HG02588 (cell line): ENCODE results near the gene ACOD1.
A peak's percentile ranks its signal among the peaks of the same experiment; 100 is the strongest.
"Not testable (repeated sequence)": the region's sequence is repeated elsewhere in the genome, so short reads cannot be mapped to it uniquely, and the experiment has no call there.

Experiments
- ATAC-seq: cut with Tn5 transposase; IDR thresholded peaks from one replicate; pipeline ENCODE4 v1.9.1; 2021; ENCODE audit warnings: mild to moderate bottlenecking, moderate library complexity; ENCODE audit not compliant: unreplicated experiment

ACOD1 gene

DNA sequence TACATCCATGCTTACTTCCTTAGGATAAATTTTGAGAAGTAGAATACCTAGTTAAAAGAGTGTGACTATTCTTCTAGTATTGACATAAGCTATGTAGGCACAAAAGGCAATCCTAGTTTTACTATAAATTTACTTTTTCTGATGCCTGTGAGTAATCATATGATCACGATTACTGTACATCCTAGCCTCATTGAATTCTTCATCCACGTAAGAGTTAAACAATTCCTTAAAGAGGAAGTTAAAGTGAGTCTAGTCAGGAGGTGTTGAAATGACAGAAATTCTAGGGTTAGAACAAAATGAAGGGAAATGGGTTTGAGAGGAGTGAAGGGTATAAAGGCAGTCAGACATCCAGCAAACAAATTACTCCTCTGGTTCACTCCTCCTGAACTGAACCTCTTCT is at the start of gene ACOD1:
TSS of gene ACOD1 (plus strand) at position 363 of the 400 bp plus-strand sequence. CDS start 48 bp downstream, outside the sequence.
- no peak for ATAC-seq

DNA sequence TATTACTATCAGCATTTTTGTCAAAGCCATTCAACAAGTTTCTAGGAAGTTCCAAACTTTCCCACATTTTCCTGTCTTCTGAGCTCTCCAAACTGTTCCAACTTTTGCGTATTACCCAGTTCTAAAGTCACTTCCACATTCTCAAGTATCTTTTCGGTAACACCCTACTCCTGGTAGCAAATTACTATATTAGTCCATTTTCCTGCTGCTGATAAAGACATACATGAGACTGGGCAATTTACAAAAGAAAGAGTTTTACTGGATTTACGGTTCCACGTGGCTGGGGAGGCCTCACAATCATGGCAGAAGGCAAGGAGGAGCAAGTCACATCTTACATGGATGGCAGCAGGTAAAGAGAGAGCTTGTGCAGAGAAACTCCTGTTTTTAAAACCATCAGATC is 49.2 kb upstream of the ACOD1 start:
- not testable (repeated sequence) for ATAC-seq

DNA sequence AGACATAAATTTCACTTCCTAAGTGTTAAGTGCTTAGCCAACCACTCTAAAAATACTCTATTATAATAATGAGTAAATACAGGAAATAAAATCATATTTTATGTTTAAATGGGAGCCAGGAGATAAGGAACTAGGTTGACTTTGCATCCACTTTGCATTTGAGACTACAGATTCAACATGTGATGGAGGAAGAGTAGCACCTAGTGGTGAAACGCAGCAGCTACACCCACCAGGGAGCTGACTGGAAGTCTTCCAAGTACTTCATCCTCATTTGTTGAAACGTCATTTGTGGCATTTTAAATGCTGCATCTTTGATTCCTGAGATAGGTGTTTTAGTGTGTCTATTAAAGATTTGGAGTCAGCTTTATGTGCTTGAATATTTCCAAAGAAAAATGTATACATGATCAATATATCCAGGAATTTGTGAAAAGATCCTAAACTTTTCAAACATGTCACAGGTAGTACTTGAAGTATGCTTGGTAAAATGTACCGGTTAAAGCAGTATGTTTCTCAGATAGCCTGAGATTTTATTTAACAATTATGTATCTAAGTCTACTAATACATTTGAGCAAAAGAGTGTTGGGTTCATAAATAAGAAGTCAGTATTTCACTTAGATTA is 44.7 kb upstream of the ACOD1 start:
- ATAC-seq, result peak; percentile 96

DNA sequence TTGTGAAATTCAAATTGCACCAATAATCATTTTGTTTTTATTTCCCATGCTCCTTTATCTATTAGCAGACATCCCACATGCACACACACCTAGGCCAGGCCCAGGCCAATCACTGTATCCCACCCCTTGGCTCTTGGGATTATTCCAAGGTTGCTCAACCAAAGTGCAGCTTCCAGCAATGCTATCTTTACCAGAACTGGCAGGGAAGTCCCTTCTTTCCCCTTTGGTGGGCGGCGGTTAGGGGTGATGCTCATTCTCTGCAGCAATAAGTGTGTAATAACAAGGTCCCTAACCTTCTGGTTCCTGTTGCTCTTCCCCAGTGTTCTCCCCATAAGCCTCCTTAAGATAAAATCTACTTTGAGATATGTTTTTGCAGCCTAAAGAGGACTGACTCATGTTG is 43.8 kb upstream of the ACOD1 start:
- ATAC-seq, result no peak

DNA sequence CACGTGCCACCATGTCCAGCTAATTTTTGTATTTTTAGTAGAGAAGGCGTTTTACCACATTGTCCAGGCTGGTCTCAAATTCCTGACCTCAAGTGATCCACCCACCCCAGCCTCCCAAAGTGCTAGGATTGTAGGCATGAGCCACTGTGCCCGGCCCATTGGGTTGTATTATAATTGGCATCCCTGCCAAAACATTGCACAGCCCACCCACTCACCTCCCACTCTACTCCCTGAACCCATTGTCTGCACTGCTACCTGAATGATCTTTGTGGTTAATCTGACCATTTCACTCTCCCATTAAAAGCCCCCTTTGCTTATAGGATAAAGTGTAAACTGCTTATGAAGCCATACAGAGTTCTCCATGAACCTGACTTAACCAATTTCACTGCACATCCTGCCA is 35.8 kb upstream of the ACOD1 start:
- ATAC-seq, result no peak

DNA sequence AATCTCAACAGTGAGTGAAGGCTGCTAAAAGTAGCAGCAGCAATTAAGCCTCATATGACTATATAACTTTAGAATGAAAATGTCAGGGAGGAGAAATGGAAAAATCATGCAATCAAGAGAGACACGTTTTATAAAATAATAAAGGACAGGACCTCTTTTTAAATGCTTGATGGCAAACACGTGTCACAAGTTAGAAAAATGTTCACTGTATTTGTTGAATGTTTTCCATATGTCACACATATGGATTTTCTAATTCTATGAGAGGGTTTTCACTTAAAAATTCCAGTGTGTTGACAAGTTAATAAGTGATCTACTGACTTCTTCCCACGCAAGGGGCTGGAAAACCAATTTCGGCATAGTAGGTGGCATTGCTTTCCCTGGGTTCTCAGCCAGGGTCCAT is 34.4 kb upstream of the ACOD1 start:
- no peak for ATAC-seq

DNA sequence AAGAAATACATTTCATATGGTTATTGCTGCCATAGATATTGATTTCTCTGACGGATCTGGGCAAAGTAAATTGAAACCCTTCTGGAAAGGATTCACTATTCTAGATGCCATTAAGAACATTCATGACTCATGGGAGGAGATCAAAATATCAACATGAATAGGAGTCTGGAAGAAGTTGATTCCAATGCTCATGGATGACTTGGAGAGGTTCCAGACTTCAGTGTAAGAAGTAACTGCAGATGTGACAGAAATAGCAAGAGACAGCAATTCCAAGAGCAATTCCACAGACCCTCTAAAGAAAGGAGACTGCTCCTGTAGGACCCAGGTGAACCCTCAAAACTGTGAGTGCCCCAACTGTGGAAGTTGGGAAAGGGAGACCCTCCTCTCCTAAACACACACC is 31.2 kb upstream of the ACOD1 start:
- no peak for ATAC-seq

DNA sequence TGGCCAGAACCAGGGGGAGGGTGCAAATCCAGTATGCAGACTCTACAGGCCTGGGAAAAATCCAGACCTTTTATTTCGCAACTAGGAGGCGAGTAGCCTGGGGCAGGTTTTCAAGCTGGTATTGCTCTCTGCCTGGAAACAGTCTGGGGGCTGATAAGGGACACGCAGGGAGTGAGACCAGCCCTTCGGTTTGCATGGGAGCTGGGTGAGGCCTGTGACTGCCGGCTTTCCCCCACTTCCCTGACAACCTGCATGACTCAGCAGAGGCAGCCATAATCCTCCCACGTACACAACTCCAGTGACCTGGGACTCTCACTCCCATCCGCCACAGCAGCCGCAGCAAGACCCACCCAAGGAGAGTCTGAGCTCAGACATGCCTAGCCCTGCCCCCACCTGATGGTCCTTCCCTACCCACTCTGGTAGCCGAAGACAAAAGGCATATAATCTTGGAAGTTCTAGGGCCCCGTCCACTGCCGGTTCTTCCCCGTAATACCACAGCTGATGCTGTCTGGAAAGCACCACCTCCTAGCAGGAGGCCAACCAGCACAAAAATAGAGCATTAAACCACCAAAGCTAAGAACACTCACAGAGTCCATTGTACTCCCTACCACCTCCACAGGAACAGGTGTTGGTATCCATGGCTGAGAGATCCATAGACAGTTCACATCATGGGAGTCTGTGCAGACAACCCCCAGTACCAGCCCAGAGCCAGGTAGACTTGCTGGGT is 30.4 kb upstream of the ACOD1 start:
- ATAC-seq, result not testable (repeated sequence)

DNA sequence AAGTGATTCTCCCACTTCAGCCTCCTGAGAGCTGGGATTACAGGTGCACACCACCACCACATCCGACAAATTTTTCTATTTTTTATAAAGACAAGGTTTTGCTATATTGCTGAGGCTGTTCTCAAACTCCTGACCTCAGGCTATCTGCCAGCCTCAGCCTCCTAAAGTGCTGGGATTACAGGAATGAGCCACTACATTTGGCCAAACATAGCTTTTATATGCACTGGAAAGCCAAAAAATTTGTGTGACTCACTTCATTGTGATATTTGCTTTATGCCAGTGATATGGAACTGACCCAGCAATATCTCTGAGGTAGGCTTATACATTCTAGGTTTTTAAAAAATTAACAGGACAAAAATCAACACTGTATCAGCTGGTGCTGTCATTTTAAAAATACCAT is 26.8 kb upstream of the ACOD1 start:
- no peak for ATAC-seq

DNA sequence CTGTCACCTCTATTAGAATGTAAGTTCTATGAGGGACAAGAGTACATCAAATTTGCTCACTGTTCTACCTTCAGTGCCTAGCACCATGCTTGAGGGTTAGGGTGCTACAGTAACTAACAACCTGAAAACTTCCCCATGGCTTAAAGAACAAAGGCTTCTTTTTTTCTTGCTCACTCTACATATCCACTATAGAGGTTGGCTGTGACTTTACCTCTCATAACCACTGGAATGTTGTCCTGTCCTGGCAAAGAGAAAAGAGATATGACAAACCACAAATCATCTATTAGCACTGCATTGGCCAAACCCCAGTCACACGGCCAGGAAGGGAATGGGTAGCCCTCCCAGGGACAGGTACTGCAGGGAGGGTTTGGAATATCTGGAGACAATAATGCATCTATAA is 23.2 kb upstream of the ACOD1 start:
- ATAC-seq, result no peak

DNA sequence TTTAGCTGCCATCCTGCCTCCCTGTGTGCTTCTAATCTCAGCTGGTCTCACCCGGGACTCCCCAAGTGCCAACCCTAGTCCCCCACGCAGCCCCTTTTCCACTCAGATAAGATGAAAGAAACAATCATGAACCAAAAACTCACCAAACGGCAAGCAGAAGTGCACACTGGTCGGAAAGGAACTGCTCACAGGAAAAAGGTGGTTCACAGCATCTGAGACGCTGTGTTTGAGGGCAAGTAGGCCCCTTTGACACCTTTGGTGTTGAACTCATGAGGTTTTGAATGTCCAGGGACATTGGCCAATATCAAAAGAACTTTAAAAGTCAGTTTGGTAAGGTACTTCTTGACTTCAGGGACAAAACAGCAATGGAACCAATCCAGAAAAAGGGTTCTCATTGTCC is 20.4 kb upstream of the ACOD1 start:
- no peak for ATAC-seq

DNA sequence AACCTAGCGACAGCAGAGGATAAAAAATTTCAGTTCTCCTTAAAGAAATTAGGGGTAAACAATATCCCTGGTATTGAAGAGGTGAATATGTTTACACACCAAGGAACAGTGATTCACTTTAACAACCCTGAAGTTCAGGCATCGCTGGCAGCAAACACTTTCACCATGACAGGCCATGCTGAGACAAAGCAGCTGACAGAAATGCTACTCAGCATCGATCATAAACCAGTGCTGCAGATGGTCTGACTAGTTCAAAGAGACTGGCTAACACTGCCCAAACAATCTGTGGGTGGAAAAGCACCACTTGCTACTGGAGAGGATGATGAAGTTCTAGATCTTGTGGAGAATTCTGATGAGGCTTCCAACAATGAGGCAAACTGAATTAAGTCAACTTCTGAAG is 19.9 kb upstream of the ACOD1 start:
- ATAC-seq, result no peak

DNA sequence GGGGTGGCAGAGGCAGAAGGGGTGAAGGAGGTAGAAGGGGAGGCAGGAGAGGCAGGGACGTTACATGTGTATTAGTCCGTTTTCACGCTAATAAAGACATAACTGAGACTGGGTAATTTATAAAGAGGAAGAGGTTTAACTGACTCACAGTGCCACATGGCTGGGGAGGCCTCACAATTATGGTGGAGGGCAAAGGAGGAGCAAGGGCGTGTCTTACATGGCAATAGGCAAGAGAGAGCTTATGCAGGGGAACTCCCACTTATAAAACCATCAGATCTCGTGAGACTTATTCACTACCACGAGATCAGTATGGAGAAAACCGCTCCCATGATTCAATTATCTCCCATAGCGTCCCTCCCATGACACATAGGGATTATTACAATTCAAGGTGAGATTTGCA is 19.0 kb upstream of the ACOD1 start:
- no peak for ATAC-seq

DNA sequence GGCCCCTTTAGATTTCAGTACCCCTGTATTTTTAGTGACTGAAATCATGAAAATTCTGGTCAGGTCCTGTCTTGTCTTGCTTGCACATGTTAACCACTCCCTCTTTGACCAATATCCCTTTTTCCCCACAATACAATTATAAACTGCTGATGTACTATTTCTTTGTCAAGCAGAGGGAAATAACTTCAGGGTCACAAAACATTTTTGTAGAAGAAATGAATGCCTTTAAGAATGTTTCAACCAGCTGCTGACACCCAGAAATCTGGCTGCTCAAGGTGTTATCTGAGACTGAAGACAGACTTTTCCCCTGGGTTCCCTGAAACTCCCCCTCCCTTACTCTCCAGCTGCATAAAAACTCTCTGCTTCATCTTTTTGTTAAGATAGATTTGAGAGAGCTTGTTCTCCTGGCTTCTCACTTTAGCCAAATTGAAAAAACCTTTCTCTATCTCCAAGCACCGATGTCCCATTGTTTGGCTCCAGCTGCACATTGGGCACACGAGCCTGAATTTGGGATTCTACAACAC is 18.4 kb upstream of the ACOD1 start:
- ATAC-seq, result no peak

DNA sequence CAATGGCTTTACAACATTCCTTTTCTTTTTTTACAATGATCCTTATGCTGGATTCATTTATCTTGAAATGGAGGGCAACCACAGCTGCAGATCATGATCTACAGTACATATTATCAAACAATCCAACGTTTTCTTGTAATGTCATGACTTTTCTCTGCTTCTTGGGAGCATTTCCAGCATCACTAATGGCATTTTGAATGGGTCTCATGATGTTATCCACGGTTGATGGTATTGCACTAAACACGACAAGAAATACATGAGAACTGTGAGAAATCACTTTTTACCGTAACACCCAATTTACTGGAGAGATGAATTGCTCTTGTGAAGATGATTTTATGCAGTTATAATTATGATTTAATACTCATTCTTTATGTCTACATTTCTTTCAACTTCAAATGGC is 16.2 kb upstream of the ACOD1 start:
- no peak for ATAC-seq

DNA sequence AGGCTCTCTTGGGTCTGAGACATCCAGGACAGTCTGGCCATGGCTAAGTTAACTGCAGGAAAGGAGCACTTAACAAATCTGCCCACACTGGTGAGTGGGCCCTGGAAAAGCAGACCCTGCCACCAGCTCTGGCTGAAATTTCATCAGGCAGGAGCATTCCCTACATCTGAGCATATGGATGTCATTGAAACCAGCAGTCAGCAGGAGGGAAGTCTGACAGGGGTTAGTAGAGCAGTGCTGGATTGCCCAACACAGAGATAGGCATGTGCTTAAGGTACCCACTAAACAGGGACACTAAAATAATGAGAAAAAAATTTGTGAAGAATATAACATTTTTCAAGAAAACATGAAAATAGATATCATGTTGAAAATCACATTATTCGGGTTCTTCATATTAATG is 13.6 kb upstream of the ACOD1 start:
- ATAC-seq, result no peak

DNA sequence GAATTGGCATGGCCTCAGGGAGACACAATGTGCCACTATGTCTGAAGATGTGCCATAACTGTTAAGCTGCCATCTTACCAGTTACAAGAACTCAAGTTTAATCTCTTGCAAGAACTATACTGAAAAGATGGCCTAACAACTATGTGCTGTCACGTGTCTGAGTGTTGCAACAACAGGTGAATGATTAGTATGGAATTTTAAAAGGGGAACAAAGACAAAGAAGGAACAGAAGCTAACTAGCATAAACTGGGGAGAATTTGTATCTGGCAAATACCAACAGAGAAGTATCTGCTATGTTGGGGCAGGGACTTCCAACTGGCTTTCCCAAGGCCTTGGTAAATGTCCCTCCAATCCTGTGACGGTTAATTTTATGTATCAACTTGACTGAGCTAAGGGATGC is 11.5 kb upstream of the ACOD1 start:
- ATAC-seq, result no peak

DNA sequence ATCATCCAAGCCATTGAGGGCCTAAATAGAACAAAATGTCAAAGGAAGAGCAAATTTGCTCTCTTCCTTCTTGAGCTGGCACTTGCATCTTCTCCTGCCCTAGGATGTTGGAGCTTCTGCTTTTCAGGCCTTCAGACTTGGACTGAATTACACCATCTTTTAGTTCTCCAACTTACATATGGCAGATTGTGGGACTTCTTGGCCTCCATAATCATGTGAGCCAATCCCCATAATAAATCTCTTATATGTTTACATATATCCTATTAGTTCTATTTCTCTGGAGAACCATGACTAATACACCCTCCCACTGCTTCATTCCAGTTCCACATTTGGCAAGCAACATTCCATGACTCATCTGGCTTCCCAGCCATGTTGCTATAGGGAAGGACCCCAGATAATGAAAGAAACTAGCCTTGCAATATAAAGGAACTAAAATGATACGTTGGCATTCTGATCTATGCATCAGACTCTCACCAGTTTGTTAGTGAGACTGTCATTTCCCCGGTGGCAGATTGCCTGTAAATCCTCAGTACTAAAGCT is 11.0 kb upstream of the ACOD1 start:
- no peak for ATAC-seq

DNA sequence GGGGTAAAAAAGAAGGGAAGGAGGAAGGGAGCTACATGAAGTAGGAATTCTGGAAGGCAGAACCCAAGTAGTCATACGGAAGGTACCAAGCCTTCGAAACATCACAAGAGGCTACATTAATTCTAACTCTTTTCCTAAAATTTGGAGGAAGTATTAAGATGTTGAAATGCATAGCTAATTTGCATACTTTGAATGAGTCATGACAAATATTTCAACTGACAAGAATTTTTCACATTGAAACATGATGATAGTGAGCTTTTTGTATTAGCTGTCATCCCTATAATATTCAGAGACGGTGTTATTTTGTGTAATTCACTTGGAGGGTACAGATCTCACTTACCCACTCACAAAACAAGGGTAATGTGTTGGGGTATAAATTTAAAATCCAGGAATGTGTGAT is 9.1 kb upstream of the ACOD1 start:
- no peak for ATAC-seq

DNA sequence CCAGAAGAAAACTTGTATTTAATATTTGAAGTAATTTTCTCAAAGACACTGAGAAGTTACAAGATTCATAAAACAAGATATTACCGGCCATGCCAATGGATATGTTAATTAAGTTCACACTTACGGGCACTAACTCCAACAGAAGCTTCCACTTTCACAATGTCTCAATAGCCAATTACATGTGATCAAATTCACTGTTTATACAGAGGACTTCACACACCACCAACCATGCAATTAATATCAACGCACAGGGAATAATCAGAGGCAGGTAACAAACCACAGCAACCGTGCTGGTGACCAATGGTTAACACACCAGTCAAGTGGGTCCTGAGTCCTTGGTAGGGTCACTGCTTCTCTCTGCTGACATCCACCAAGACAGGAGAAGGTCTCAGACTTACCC is 5.9 kb upstream of the ACOD1 start:
- no peak for ATAC-seq

DNA sequence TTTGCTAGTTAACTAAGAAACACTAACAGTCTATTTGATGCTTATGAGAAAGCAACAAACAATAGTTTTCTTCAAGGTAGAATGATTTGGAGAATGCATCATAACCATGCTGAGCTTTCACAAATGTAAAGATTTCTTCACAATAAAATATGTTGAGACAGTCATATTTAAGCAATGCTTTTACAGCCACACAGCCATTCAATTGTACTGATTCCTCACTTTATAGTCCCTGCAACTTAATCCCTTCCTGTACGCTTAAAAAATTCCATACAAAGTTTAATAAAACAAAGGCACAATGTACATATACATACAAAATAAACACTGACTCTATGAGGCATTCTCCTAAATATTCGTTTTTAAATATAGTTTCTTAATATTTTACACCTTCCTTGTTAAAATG is 4.7 kb upstream of the ACOD1 start:
- ATAC-seq, result no peak

DNA sequence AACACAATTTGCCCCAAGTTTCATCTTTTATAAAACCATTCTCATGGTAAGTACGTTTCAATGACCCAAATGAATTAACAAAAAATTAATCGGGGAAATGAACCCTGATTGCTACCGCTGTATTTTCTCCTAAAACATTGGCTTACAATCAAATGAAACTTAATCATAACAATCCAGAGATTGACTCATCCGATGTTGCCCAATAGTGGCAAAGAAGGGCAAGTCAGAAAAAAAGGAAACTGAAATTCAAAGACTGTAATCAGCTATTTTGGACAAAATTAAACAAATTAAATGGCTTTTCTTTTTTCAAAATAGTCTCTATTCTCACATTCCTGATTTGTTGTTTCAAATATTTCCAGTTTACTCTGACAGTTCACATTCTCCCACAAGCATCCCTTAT is 3.9 kb upstream of the ACOD1 start:
- ATAC-seq, result no peak
